Left cardiac atrium (tissue), 4 donors: Measurements from ENCODE around the gene UHRF1. TPM values are rescaled to one million over a fixed set of nuclear protein-coding genes. Genes with fewer than 3 reads are reported as not detected.
A peak's percentile ranks its signal among the peaks of the same experiment; 100 is the strongest.

Source experiments
- ATAC-seq, 2 donors: fragments of 200-7000 bp; cut with Tn5 transposase; one replicate each; pipeline ENCODE4 v1.9.1; 2020; ENCODE audit warnings: mild to moderate bottlenecking in 2 of 2, moderate library complexity in 2 of 2
- DNase-seq: peaks from one replicate; pipeline ENCODE4 v3.0.0-alpha.2; 2020
- intact Hi-C, 2 donors: fragments of 100-400 bp; cut with DNase I; formaldehyde crosslinking; loops; one replicate each; pipeline versions ENCODE4 v1.14.1 to v1.15.1; 2022 to 2023
- total RNA-seq, 2 donors: library from RNA; stranded (reverse); fragmentation: NEBNext Ultra II Directional; extraction: Animal tissue kit (Norgen Biotek cat#: 25700); gene quantifications; one replicate each; pipeline ENCODE4 v1.2.1, GENCODE V29; 2021
- donor health status: DM: no; HTN: yes; CAD: no.
- donor health status: DM: no; HTN: yes; CAD: no; lungs with severe emphysema.
- donor health status: DM: yes; HTN: yes; CAD: no.
- donor health status: Dilated cardiomyopathy.

Gene UHRF1
- total RNA-seq, 2 donors from 2014 or later: 1.2 to 3.6 TPM

GRCh38 chr19:4980838-4981680 is 71.8 kb downstream of the UHRF1 start:
- no peak for DNase-seq
- no peak for ATAC-seq
- intact Hi-C loops: no loop called here

DNA sequence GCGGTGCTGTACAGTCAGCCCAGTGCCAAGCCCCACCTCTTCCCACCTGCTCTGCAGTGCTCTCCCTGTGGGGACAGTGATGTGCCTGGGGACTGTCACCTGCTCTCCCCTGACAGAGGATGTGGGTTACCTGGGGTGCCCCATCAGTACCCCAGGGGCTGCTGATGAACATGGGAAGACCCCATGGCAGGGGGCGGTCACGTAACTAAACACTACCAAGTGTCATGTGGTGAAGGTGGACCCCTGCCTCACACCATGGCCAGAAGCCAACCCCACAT is 72.3 kb downstream of the UHRF1 start:
- ATAC-seq (no peak), DNase-seq (no peak)
- intact Hi-C loops: no loop called here

DNA sequence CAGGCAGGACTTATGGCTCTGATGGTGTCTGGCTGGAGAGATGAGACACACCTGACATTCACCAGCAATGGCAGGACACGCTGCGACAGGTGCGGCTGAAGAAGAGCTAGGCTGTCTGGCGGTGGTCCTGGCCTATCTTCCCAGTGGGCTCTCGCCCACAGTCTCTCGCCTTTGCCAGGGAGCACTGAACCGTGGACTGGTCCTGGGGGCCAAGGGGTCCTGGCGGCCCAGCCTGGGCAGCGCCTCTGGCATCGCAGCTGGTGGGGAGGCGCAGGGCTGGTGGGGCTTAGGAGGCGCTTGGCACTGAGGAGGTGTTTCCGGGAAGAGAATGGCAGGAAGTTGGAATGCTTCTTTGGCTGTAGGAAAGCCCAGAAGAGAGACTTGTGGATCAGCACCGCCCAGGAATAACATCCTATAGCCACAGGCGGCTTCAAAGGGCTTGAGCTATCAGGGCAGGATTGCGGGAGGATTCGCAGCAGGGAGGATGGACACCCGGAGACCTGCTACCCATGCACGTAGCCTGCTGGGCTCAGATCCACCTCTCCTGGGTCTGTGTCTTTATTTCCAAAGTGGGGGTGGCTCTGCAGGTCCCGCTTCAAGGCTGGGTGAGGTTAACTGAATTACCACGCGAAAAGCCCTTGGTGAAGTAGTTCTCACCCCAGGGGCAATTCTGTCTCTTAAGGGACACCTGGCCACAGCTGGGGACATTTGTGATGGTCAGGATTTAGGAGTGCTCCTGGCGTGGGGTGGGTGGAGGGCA is 74.2 kb downstream of the UHRF1 start:
- DNase-seq (peak; percentile 11), ATAC-seq (peak; percentile 13 to 34)
- intact Hi-C loops: no loop called here

DNA sequence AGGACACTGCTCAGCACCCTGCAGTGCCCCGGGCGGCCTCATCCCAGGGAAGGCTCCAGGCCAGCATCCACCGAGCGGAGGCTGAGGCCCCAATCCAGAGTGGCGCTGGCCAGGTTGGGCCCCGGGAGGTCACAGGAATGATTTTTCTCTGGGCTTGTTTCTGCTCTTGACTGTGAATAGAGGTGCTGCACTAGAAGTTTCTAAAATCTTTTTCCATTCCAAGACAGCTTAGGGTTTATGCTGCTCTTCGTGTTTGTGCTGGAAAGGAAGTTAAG is 74.7 kb downstream of the UHRF1 start:
- ATAC-seq: no peak
- intact Hi-C loops: no loop called here
- no peak for DNase-seq

DNA sequence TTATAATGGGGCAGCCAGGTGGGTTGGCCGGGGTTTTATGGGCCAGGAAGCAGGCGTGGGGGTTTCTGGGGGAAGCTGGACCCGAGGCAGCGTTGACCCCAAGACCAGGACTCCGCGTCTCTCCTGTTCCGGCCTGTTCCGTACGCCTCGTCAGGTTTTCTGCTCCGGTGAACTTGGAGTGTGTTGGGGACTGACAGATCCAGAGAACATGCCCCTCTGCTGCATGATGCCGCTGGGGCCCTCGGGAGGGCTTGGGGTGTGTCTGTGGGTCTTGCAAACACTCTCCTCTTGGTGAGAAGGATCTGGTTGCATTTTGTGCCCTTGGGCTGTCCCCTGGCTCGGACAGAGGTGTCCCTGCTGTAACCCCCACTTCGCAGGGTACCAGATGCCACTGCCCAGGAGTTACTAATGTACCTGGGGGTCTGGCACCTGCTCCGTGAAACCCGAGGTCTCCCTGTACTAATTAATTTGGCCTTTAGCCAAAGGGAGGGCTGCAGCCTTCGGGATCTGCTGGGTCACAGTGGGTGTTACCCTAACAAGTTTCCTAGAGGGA is 75.2 kb downstream of the UHRF1 start:
- ATAC-seq: no peak
- intact Hi-C loops: no loop called here
- DNase-seq: peak; percentile 7

DNA sequence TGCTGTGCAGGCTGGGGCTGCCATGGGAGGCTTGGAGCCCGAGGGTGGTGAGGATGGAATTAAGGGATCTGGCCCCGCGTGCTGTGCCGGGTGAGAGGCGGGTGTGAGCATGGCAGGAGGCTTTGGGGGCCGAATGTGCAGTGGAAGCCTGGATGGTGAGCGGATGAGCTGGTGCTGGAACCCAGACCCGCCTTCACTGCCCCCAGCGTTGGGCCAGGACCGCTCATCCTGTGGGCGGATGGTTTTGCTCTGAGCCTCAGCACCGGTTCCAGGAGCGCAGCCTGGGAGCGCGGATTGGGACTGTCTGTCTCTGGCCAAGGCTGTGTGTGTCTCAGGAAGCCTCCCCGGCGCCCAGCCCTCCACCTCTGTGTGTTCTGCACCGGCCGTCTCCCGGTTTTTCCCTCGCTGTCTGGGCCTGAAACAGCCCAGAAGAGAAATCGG is 76.3 kb downstream of the UHRF1 start:
- intact Hi-C loops: no loop called here
- DNase-seq (no peak), ATAC-seq (no peak)

- intact Hi-C loops: no loop called here
- ATAC-seq: no peak
Observed at GRCh38 chr19:4986056-4986455, 76.8 kb downstream of the UHRF1 start.

DNA sequence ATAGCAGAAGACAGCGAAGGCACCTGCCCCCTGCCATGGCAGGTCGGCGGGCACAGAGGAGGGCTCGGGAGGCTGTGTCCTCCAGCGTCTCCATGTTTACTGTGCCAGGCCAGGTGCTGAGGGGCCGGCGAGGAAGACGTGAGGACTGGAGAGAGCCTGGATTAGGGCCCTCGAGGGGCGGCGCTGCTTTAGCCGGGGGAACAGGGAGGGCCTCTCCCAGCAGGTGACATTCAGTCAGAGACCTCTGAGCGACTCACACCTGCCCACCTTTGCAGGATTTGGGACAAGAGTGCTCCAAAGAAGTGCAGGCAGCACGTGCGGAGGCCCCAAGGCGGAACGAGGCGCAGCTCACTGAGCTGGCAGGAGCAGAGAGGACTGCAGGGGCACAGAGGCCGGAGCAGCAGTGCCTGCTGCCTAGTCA is 77.2 kb downstream of the UHRF1 start:
- no peak for ATAC-seq
- intact Hi-C loops: no loop called here
- no peak for DNase-seq

More at GRCh38 chr19:4986056-4986455, 76.8 kb downstream of the UHRF1 start:
- DNase-seq: no peak

DNA sequence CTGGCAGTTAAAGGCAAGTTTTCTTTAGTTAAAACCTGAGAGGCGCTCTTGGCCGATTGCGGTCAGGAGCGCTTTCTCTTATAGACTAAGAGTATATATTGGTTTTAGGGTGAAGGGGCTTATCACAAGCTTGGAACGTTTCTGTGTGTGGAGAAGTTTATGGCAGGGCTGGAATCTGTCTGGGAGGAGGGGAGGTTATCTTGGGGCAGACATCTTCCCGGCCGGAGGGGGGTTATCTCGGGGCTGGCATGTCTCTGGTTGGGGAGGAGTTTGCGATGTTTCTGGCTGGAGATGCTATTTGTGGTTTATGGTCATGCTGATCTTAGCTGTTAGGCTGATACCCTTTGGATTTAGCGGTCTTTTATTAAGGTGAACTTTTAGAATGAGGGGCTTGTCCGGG is 78.0 kb downstream of the UHRF1 start:
- intact Hi-C loops: no loop called here
- DNase-seq (no peak), ATAC-seq (no peak)

GRCh38 chr19:4987692-4988370 is 78.5 kb downstream of the UHRF1 start:
- intact Hi-C loops: no loop called here
- DNase-seq: no peak
- peak in 1 of 2 donors; percentile 6 for ATAC-seq

- intact Hi-C loops: no loop called here
- DNase-seq (peak; percentile 83), ATAC-seq (peak; percentile 70 to 86)
Observed at GRCh38 chr19:4988770-4989251, 79.5 kb downstream of the UHRF1 start.

GRCh38 chr19:4990306-4990705 is 81.0 kb downstream of the UHRF1 start:
- intact Hi-C loops: no loop called here
- DNase-seq (no peak), ATAC-seq (no peak)

GRCh38 chr19:4991538-4991937 is 82.2 kb downstream of the UHRF1 start:
- intact Hi-C loops: no loop called here
- ATAC-seq (no peak), DNase-seq (no peak)

DNA sequence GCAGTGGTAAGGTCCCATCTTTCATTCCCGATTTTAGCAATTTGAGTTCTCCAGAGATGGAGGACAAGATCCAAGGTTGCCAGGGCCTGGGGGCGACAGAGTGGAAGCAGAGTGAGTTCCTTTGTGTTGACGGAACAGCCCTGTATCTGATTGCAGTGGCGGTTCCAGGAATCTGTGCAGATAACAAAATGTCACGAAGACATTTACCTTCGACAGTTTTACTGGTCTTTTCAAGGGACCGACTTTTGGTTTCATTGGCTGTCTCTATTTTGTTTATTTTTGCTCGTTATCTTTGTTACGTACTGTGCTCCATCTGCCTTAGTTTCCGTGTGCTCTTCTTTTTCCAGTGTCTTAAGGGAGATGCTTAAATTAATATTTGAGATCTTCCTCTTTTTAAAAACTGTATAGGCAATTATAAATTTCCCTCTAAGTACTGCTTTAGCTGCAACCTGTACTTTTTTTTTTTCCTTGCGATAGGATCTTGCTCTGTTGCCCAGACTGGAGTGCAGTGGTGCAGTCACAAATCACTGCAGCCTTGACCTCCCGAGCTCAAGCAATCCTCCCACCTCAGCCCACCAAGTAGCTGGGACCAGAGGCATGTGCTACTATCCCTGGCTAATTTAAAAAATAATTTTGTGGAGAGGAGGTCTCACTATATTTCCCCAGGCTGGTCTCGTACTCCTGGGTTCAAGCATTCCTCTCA is 82.8 kb downstream of the UHRF1 start:
- no peak for ATAC-seq
- intact Hi-C loops: no loop called here
- DNase-seq: no peak

DNA sequence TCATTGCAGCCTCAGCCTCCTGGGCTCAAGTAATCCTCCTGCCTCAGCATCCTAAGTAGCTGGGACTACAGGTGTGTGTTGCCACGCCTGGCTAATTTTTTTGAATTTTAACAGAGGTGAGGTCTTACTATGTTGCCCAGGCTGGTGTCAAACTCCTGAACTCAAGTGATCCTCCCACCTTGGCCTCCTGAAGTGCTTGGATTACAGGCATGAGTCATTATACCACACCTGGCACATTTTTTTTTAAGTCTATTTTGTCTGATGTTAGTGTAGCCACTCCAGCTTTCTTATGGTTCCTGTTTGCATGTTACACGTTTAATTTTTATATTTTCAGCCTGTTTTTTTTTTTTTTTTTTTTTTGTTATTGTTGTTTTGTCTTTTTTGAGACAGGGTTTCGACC is 84.4 kb downstream of the UHRF1 start:
- DNase-seq (no peak), ATAC-seq (no peak)
- intact Hi-C loops: no loop called here

GRCh38 chr19:4996701-4997100 is 87.4 kb downstream of the UHRF1 start:
- ATAC-seq: no peak
- intact Hi-C loops: no loop called here
- no peak for DNase-seq

DNA sequence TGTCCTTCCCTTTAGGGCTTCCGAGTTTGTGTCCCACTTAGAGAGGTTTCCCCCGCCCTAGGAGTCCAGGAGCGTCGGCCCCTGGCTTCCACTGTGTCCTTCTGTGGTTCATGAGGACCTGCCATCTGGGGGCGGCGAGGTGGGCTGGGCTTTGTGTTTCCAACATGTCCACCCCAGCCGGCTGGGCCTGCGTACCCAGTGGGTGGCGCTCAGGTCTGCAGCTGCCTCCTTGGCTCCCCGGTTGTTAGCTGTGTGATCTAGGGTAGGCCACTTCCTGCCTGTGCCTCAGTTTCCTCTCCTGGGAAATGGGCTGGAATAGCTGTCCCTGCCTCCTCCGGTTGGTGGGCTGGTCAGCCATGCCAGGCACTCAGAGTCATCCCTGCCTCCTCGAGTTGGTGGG is 88.0 kb downstream of the UHRF1 start:
- intact Hi-C loops: no loop called here
- DNase-seq: no peak

GRCh38 chr19:5000120-5000611 is 90.9 kb downstream of the UHRF1 start:
- no peak for DNase-seq
- no peak for ATAC-seq
- intact Hi-C loops: no loop called here

More for the DNA sequence above, 88.0 kb downstream of the UHRF1 start:
- no peak for ATAC-seq

DNA sequence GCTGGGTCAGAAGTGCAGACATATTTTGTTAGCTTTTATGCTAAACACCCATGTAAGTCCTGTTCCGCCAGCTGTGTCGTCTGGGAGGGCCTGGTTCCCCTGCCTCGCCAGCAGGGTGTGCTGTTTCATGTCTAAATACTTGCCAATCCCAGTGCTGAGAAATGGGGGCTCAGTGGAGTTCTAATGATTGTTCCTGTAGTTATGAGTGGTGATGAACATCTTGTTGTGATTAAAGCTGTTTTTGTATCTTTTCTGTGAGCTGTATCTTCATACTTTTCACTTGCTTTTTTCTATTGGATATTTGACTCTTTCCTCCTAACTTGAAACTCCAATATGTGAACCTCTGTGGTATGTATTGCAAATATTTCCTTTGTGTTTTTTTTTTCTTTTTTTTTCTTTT is 92.3 kb downstream of the UHRF1 start:
- DNase-seq: no peak
- intact Hi-C loops: no loop called here
- ATAC-seq: no peak
